ENCODE results near the gene POLR3H.

POLR3H gene

GRCh38 chr22:41571786-41572185, 27.5 kb upstream of the POLR3H start:
- TF ChIP-seq Cebpa-rat (IDR thresholded peaks at IDR 0.05) = no peak
- Histone ChIP-seq H3K9ac (no peak overlapping the region), H4K20me1 (peaks cover 0 to 25% (median 0%) of the 10 kb centered on the region in 11 experiments; a peak in 5 of 22 replicates), H3K4me1 (peaks cover 0 to 11% (median 0%) of the 10 kb centered on the region in 10 experiments; a peak in 6 of 20 replicates), H3K4me3 (no peak overlapping the region), H3K9me3 (replicated peaks in 1 of 11) (no peaks in the 10 kb centered on the region), H3K27me3 (no peaks in the 10 kb centered on the region), H3K4me2 (no peak overlapping the region), H3K36me3 (peaks cover 0 to 12% (median 0%) of the 10 kb centered on the region in 11 experiments; a peak in 2 of 22 replicates), H3K27ac (no peak overlapping the region)

DNA sequence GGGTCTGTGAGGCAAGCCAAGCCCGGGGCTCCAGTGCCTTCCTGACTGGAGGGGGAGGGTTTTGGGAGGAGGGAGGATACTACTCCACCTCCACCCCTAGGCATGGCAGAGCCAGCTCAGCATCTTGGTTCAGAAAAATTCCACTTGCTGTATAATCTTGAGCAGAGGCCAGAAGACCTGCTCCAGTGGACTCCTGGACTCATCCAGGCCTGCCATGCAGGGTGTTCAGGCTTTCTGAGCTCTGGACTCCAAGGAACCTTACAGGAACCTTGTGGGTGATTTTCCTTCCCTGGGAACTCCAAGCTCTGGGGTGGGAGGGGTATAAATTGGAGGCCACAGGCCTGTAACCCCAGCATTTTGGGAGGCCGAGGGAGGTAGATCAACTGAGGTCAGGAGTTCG, 26.0 kb upstream of the POLR3H start:
- TF ChIP-seq Cebpa-rat (IDR thresholded peaks at IDR 0.05) = no peak
- Histone ChIP-seq H3K4me3 (no peak overlapping the region), H3K27me3 (no peaks in the 10 kb centered on the region), H3K9me3 (replicated peaks in 1 of 11) (no peaks in the 10 kb centered on the region), H3K9ac (no peak overlapping the region), H3K4me2 (no peak overlapping the region), H3K27ac (no peak overlapping the region), H3K4me1 (peaks cover 0 to 8% (median 6%) of the 10 kb centered on the region in 10 experiments; a peak in 10 of 20 replicates), H3K36me3 (no peaks in the 10 kb centered on the region), H4K20me1 (peaks cover 0 to 9% (median 0%) of the 10 kb centered on the region in 11 experiments; a peak in 3 of 22 replicates)

- Histone ChIP-seq H3K4me1 (peaks cover 0 to 13% (median 6%) of the 10 kb centered on the region in 10 experiments; a peak in 9 of 20 replicates), H4K20me1 (no peaks in the 10 kb centered on the region), H3K9ac (no peak overlapping the region), H3K4me2 (no peak overlapping the region), H3K36me3 (no peaks in the 10 kb centered on the region), H3K27ac (no peak overlapping the region), H3K27me3 (no peaks in the 10 kb centered on the region), H3K9me3 (replicated peaks in 1 of 11) (no peaks in the 10 kb centered on the region), H3K4me3 (no peak overlapping the region)
- TF ChIP-seq Cebpa-rat (IDR thresholded peaks at IDR 0.05) = no peak
These were observed 24.5 kb upstream of the POLR3H start for GRCh38 chr22:41568811-41569210.

DNA sequence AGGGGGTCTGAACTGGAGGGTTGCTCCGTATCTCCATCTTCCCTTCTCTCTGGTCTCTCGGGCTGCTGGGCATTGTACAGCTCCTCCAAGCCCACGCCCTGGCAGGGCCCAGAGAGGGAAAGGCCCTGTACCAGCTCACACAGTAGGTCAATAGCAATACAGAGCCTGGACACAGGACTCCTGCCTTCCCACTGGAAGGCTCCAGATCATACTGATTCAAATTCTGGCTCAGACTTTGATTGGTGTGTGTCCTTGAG, 23.2 kb upstream of the POLR3H start:
- Histone ChIP-seq H3K27ac (no peak overlapping the region), H3K9ac (no peak overlapping the region), H4K20me1 (peaks cover 0 to 2% (median 0%) of the 10 kb centered on the region in 11 experiments; a peak in 1 of 22 replicates), H3K9me3 (replicated peaks in 1 of 11) (no peaks in the 10 kb centered on the region), H3K27me3 (peaks cover 0 to 4% (median under 1%) of the 10 kb centered on the region in 11 experiments; a peak in 4 of 22 replicates), H3K4me3 (no peak overlapping the region), H3K4me2 (no peak overlapping the region), H3K4me1 (peaks cover 11 to 26% (median 16%) of the 10 kb centered on the region in 10 experiments), H3K36me3 (no peaks in the 10 kb centered on the region)
- TF ChIP-seq Cebpa-rat (IDR thresholded peaks at IDR 0.05) = no peak

DNA sequence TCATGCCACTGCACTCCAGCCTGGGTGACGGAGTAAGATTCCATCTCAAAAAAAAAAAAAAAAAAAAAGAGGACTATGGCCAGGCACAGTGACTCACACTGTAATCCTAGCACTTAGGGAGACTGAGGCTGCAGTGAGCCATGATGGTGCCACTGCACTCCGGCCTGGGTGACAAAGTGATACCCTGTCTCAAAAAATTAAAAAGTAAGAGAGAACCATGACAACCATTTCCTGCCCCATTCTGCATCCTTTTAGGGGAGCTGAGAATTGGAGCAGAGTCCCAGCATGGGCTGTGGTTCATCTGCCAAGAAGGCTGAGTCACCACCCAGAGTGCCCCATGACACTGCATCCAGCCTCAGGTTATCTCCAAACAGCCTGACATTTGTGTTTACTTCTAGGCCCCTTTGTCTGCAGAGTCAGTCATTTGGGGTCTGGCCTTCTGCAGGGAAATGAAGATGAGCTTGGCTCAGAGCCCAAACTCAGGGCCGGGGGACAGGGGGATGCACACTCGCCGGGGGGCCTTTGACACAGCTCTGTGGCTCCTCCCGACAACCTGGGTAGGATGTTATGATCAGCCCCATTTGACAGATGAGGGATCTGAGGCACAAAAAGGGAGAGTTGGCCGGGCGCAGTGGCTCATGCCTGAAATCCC, 21.3 kb upstream of the POLR3H start:
- Histone ChIP-seq H4K20me1 (peaks cover 0 to 15% (median 0%) of the 10 kb centered on the region in 11 experiments; a peak in 2 of 22 replicates), H3K4me3 (no peak overlapping the region), H3K4me2 (peak overlapping the region in 3 of 11 experiments; percentile 4 to 34 (median 30); a peak in 5 of 22 replicates), H3K27ac (peak overlapping the region in 1 of 11 experiments; percentile 37; a peak in 1 of 22 replicates), H3K9ac (no peak overlapping the region), H3K4me1 (peaks cover 14 to 34% (median 23%) of the 10 kb centered on the region in 10 experiments), H3K27me3 (peaks cover 0 to 23% (median 18%) of the 10 kb centered on the region in 11 experiments; a peak in 19 of 22 replicates), H3K9me3 (replicated peaks in 1 of 11) (no peaks in the 10 kb centered on the region), H3K36me3 (no peaks in the 10 kb centered on the region)
- TF ChIP-seq Cebpa-rat (IDR thresholded peaks at IDR 0.05) = no peak

GRCh38 chr22:41564563-41564962, 20.3 kb upstream of the POLR3H start:
- Histone ChIP-seq H3K4me3 (no peak overlapping the region), H3K36me3 (no peaks in the 10 kb centered on the region), H3K4me1 (peaks cover 14 to 35% (median 23%) of the 10 kb centered on the region in 10 experiments), H3K27ac (no peak overlapping the region), H3K4me2 (no peak overlapping the region), H3K9me3 (replicated peaks in 1 of 11) (no peaks in the 10 kb centered on the region), H3K9ac (no peak overlapping the region), H4K20me1 (peaks cover 0 to 15% (median 0%) of the 10 kb centered on the region in 11 experiments; a peak in 2 of 22 replicates), H3K27me3 (peaks cover 0 to 27% (median 18%) of the 10 kb centered on the region in 11 experiments; a peak in 19 of 22 replicates)
- no peak for TF ChIP-seq Cebpa-rat (IDR thresholded peaks at IDR 0.05)

- Histone ChIP-seq H3K4me1 (peaks cover 14 to 35% (median 25%) of the 10 kb centered on the region in 10 experiments), H3K27me3 (peaks cover 0 to 27% (median 18%) of the 10 kb centered on the region in 11 experiments; a peak in 19 of 22 replicates), H4K20me1 (peaks cover 0 to 15% (median 0%) of the 10 kb centered on the region in 11 experiments; a peak in 2 of 22 replicates), H3K9me3 (replicated peaks in 1 of 11) (no peaks in the 10 kb centered on the region), H3K4me2 (peak overlapping the region; percentile 42 to 75 (median 69)), H3K4me3 (no peak overlapping the region), H3K27ac (no peak overlapping the region), H3K9ac (peak overlapping the region in 2 of 11 experiments; percentile 9 to 50; a peak in 2 of 22 replicates), H3K36me3 (no peaks in the 10 kb centered on the region)
- no peak for TF ChIP-seq Cebpa-rat (IDR thresholded peaks at IDR 0.05)
These were observed 18.9 kb upstream of the POLR3H start for GRCh38 chr22:41563051-41563711.

DNA sequence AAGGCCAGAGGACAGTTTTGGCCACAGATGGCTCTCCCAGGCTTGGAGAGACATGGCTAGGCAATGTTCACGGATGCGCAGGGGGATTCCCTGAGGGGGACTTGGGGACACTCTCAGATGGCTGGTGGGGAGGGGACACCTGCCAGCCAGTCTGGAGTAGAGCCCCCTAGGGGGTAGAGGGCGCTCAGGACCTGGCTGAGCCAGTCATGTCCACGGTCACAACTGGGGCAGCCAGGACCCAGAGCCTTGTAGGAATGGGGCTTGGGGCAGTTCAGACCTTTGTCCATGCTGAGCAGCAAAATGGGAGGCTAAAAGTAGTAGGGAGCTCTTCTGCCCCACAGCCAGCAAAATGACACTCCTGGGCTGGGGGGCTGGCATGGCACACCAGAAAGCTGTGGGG, 18.2 kb upstream of the POLR3H start:
- Histone ChIP-seq H3K9ac (peak overlapping the region in 2 of 11 experiments; percentile 9 to 50; a peak in 3 of 22 replicates), H3K4me3 (no peak overlapping the region), H3K27me3 (peaks cover 0 to 27% (median 18%) of the 10 kb centered on the region in 11 experiments; a peak in 19 of 22 replicates), H3K27ac (no peak overlapping the region), H3K36me3 (no peaks in the 10 kb centered on the region), H3K4me2 (peak overlapping the region; percentile 42 to 75 (median 69); a peak in 20 of 22 replicates), H4K20me1 (peaks cover 0 to 15% (median 0%) of the 10 kb centered on the region in 11 experiments; a peak in 2 of 22 replicates), H3K9me3 (replicated peaks in 1 of 11) (no peaks in the 10 kb centered on the region), H3K4me1 (peaks cover 19 to 42% (median 32%) of the 10 kb centered on the region in 10 experiments)
- TF ChIP-seq Cebpa-rat (IDR thresholded peaks at IDR 0.05) = no peak

DNA sequence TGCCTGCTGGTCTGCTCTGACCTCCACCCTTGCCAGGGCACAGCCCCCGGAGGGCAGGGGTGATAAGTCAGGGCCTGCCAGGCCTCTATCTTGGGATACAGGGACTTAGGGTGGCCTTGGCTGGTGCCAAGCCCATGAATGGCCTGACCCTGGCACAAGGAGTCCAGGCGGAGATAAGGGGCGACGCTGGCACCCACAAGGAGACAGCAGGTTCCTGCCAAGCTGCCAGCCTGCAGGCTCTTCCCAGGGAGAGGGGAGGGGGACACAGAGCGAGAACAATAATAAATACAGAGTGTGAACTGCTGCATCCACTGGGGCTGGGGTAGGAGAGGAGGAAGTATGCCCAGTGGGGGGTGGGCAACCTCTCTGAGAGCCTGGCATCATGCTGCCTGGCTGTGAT, 17.5 kb upstream of the POLR3H start:
- Histone ChIP-seq H4K20me1 (peaks cover 0 to 15% (median 0%) of the 10 kb centered on the region in 11 experiments; a peak in 2 of 22 replicates), H3K9ac (no peak overlapping the region), H3K4me2 (peak overlapping the region in 6 of 11 experiments; percentile 61 to 75 (median 70); a peak in 5 of 22 replicates), H3K9me3 (replicated peaks in 1 of 11) (no peaks in the 10 kb centered on the region), H3K4me3 (no peak overlapping the region), H3K4me1 (peaks cover 24 to 48% (median 38%) of the 10 kb centered on the region in 10 experiments), H3K36me3 (no peaks in the 10 kb centered on the region), H3K27me3 (peaks cover 0 to 27% (median 18%) of the 10 kb centered on the region in 11 experiments; a peak in 19 of 22 replicates), H3K27ac (no peak overlapping the region)
- TF ChIP-seq Cebpa-rat (IDR thresholded peaks at IDR 0.05) = no peak
